ENCODE measurements around the gene MRPS15. TPM values are rescaled to one million over a fixed set of nuclear protein-coding genes. Genes with fewer than 3 reads are reported as not detected.
A peak's percentile ranks its signal among the peaks of the same experiment; 100 is the strongest.

Gene MRPS15
- total and polyA plus RNA-seq, 2 of the 13 experiments (the other 11 are each of a cell fraction or from before 2014, with no cell fraction given) = 59.0 to 113 TPM

DNA sequence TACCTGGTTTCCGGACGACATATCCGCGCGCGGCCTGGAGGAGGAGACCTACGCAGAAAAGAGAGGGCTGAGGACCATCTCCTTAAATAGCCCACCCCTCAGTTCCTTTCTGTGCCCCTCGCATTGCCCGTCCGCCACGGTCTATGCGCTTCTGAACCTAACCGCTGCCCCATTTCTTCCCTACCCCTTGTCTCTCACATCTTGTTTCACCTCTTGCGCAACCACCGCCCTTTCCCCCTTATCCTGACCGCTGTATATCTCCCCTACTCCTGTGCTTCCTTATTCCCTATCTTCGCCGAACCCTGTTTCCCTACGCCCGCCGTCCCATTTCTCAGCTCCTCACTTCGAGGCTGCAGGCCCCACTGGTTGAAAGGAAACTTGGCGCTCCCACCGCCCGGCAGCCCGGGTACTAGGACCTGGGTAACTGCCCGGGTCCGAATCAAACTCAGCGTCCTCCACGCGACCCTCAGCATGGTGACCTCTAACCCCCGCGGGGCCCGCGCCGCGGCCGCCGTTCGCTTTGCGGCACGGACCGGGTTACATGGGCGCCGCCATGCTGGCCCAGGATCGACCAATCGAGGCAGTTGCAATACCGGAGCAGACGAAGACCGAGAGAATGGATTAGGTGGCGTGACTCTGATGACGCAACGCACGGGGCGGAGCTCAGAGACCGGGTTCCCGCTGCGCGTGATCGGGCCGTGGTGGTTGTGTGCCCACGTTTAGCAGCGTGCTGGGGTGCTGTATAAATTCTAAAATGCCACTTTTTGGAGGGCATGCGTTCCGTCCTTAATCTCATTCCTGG lies at the start of gene MRPS15 (continued):
- TF ChIP-seq, protein P1, sequence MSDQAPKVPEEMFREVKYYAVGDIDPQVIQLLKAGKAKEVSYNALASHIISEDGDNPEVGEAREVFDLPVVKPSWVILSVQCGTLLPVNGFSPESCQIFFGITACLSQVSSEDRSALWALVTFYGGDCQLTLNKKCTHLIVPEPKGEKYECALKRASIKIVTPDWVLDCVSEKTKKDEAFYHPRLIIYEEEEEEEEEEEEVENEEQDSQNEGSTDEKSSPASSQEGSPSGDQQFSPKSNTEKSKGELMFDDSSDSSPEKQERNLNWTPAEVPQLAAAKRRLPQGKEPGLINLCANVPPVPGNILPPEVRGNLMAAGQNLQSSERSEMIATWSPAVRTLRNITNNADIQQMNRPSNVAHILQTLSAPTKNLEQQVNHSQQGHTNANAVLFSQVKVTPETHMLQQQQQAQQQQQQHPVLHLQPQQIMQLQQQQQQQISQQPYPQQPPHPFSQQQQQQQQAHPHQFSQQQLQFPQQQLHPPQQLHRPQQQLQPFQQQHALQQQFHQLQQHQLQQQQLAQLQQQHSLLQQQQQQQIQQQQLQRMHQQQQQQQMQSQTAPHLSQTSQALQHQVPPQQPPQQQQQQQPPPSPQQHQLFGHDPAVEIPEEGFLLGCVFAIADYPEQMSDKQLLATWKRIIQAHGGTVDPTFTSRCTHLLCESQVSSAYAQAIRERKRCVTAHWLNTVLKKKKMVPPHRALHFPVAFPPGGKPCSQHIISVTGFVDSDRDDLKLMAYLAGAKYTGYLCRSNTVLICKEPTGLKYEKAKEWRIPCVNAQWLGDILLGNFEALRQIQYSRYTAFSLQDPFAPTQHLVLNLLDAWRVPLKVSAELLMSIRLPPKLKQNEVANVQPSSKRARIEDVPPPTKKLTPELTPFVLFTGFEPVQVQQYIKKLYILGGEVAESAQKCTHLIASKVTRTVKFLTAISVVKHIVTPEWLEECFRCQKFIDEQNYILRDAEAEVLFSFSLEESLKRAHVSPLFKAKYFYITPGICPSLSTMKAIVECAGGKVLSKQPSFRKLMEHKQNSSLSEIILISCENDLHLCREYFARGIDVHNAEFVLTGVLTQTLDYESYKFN (CRISPR knock-in tag; conservative IDR thresholded peaks at IDR 0.05) = peak; percentile 69
- TF ChIP-seq, protein P2, sequence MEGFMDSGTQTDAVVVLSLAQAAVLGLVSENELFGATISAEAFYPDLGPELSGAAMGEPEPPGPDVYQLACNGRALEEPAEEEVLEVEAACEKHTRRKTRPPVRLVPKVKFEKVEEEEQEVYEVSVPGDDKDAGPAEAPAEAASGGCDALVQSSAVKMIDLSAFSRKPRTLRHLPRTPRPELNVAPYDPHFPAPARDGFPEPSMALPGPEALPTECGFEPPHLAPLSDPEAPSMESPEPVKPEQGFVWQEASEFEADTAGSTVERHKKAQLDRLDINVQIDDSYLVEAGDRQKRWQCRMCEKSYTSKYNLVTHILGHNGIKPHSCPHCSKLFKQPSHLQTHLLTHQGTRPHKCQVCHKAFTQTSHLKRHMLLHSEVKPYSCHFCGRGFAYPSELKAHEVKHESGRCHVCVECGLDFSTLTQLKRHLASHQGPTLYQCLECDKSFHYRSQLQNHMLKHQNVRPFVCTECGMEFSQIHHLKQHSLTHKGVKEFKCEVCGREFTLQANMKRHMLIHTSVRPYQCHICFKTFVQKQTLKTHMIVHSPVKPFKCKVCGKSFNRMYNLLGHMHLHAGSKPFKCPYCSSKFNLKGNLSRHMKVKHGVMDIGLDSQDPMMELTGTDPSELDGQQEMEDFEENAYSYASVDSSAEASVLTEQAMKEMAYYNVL (CRISPR knock-in tag; IDR thresholded peaks at IDR 0.05; ENCODE audit: borderline replicate concordance) = no peak
- TF ChIP-seq ZNF446 (CRISPR knock-in tag; IDR thresholded peaks at IDR 0.05) = peak; percentile 44; the same call in 1 of the 2 replicates
- peak; percentile 44; the same call in 1 of the 2 replicates for TF ChIP-seq KDM5B (CRISPR knock-in tag; IDR thresholded peaks at IDR 0.05; ENCODE audit: borderline replicate concordance)
- peak; percentile 55; the same call in 1 of the 2 replicates for TF ChIP-seq NFRKB (IDR thresholded peaks at IDR 0.05)
- TF ChIP-seq ZNF556 (CRISPR knock-in tag; IDR thresholded peaks at IDR 0.05; ENCODE audit: borderline replicate concordance) = peak; percentile 95; the same call in 1 of the 2 replicates
- TF ChIP-seq, protein P3, sequence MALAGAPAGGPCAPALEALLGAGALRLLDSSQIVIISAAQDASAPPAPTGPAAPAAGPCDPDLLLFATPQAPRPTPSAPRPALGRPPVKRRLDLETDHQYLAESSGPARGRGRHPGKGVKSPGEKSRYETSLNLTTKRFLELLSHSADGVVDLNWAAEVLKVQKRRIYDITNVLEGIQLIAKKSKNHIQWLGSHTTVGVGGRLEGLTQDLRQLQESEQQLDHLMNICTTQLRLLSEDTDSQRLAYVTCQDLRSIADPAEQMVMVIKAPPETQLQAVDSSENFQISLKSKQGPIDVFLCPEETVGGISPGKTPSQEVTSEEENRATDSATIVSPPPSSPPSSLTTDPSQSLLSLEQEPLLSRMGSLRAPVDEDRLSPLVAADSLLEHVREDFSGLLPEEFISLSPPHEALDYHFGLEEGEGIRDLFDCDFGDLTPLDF (CRISPR knock-in tag; IDR thresholded peaks at IDR 0.05) = peak; percentile 45; the same call in 1 of the 2 replicates
- no peak for TF ChIP-seq MATR3 (CRISPR knock-in tag; IDR thresholded peaks at IDR 0.05)
- no peak; the same call in 1 of the 2 replicates for TF ChIP-seq SMC3 (IDR thresholded peaks at IDR 0.05; ENCODE audit: low read length)
- TF ChIP-seq, protein P4, sequence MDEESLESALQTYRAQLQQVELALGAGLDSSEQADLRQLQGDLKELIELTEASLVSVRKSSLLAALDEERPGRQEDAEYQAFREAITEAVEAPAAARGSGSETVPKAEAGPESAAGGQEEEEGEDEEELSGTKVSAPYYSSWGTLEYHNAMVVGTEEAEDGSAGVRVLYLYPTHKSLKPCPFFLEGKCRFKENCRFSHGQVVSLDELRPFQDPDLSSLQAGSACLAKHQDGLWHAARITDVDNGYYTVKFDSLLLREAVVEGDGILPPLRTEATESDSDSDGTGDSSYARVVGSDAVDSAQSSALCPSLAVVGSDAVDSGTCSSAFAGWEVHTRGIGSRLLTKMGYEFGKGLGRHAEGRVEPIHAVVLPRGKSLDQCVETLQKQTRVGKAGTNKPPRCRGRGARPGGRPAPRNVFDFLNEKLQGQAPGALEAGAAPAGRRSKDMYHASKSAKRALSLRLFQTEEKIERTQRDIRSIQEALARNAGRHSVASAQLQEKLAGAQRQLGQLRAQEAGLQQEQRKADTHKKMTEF (CRISPR knock-in tag; IDR thresholded peaks at IDR 0.05) = peak; percentile 93
- TF ChIP-seq WIZ (CRISPR knock-in tag; IDR thresholded peaks at IDR 0.05) = no peak; the same call in 1 of the 2 replicates
- TF ChIP-seq ZNF274 (CRISPR knock-in tag; IDR thresholded peaks at IDR 0.05) = peak; percentile 97
- TF ChIP-seq SMARCE1 (IDR thresholded peaks at IDR 0.05; ENCODE audit: borderline replicate concordance) = no peak
- TF ChIP-seq ZFX (CRISPR knock-in tag; IDR thresholded peaks at IDR 0.05; ENCODE audit: low read depth) = peak; percentile 96
- TF ChIP-seq, protein P5, sequence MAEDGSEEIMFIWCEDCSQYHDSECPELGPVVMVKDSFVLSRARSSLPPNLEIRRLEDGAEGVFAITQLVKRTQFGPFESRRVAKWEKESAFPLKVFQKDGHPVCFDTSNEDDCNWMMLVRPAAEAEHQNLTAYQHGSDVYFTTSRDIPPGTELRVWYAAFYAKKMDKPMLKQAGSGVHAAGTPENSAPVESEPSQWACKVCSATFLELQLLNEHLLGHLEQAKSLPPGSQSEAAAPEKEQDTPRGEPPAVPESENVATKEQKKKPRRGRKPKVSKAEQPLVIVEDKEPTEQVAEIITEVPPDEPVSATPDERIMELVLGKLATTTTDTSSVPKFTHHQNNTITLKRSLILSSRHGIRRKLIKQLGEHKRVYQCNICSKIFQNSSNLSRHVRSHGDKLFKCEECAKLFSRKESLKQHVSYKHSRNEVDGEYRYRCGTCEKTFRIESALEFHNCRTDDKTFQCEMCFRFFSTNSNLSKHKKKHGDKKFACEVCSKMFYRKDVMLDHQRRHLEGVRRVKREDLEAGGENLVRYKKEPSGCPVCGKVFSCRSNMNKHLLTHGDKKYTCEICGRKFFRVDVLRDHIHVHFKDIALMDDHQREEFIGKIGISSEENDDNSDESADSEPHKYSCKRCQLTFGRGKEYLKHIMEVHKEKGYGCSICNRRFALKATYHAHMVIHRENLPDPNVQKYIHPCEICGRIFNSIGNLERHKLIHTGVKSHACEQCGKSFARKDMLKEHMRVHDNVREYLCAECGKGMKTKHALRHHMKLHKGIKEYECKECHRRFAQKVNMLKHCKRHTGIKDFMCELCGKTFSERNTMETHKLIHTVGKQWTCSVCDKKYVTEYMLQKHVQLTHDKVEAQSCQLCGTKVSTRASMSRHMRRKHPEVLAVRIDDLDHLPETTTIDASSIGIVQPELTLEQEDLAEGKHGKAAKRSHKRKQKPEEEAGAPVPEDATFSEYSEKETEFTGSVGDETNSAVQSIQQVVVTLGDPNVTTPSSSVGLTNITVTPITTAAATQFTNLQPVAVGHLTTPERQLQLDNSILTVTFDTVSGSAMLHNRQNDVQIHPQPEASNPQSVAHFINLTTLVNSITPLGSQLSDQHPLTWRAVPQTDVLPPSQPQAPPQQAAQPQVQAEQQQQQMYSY (CRISPR knock-in tag; IDR thresholded peaks at IDR 0.05) = peak; percentile 37; the same call in 1 of the 2 replicates
- TF ChIP-seq KLF15 (CRISPR knock-in tag; IDR thresholded peaks at IDR 0.05; ENCODE audit: borderline replicate concordance) = peak; percentile 55; the same call in 1 of the 2 replicates

Data from HepG2 (cell line).